Glutamatergic neuron (in vitro differentiated cells): ENCODE results near the gene NFIX. TPM values are rescaled to one million over a fixed set of nuclear protein-coding genes. Genes with fewer than 3 reads are reported as not detected.
"Not testable (repeated sequence)": the region's sequence is repeated elsewhere in the genome, so short reads cannot be mapped to it uniquely, and the experiment has no call there.

Experiments
- DNase-seq: peaks from one replicate; pipeline ENCODE4 v3.0.0; 2022
- H3K27ac Mint-ChIP-seq: one replicate; pipeline ENCODE4 v1.8.0; 2020; ENCODE audit warnings: mild to moderate bottlenecking, mixed read lengths, inconsistent platforms; ENCODE audit not compliant: unreplicated experiment
- H3K27me3 Mint-ChIP-seq: one replicate; pipeline ENCODE4 v1.8.0; 2020; ENCODE audit warnings: mild to moderate bottlenecking, moderate library complexity, mixed read lengths, inconsistent platforms; ENCODE audit not compliant: unreplicated experiment
- H3K36me3 Mint-ChIP-seq: one replicate; pipeline ENCODE4 v1.8.0; 2020; ENCODE audit warnings: mild to moderate bottlenecking, mixed read lengths, inconsistent platforms; ENCODE audit not compliant: unreplicated experiment
- H3K4me1 Mint-ChIP-seq: one replicate; pipeline ENCODE4 v1.8.0; 2020; ENCODE audit warnings: mild to moderate bottlenecking, low read depth, mixed read lengths, inconsistent platforms; ENCODE audit not compliant: unreplicated experiment
- H3K4me3 Mint-ChIP-seq: one replicate; pipeline ENCODE4 v1.8.0; 2020; ENCODE audit warnings: mild to moderate bottlenecking, mixed read lengths, inconsistent platforms; ENCODE audit not compliant: unreplicated experiment
- H3K9me3 Mint-ChIP-seq: one replicate; pipeline ENCODE4 v1.8.0; 2020; ENCODE audit warnings: mild to moderate bottlenecking, moderate library complexity, mixed read lengths, inconsistent platforms; ENCODE audit not compliant: unreplicated experiment
- total RNA-seq: library from RNA; stranded (reverse); fragmentation: NEBNext Ultra II Directional; extraction: Animal tissue kit (Norgen Biotek cat#: 25700); gene quantifications from one replicate; pipeline ENCODE4 v1.2.1, GENCODE V29; 2021; ENCODE audit not compliant: unreplicated experiment
- TF ChIP-seq, protein P1 (sequence below): fragments of 200-600 bp; sonication (generic); IDR thresholded peaks from one replicate; pipeline ENCODE4 v1.5.0; 2021; ENCODE audit not compliant: partially characterized antibody, unreplicated experiment

Gene NFIX
- total RNA-seq, 1 donor from 2014 or later = 2.4 TPM

DNA sequence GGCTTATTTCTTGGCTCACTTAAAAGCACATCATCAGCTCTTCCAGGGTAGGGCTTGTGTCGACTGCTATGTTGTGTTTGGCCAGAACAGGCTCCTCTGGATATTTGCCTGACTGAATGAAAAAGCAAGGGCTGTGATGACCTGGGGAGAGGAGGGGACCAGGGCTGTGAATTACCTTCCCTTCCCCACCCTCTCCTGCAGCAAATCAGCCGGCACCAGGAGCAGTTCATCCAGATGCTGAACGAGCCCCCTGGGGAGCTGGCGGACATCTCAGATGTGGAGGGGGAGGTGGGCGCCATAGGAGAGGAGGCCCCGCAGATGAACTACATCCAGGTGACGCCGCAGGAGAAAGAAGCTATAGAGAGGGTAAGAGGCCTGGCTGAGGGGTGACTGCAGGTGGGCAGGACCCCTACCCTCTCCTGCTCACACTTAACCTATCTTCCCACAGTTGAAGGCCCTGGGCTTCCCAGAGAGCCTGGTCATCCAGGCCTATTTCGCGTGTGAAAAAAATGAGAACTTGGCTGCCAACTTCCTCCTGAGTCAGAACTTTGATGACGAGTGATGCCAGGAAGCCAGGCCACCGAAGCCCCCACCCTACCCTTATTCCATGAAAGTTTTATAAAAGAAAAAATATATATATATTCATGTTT lies 42.7 kb upstream of the NFIX start:
- peak overlapping the region; percentile 47 for H3K4me3 Mint-ChIP-seq
- TF ChIP-seq, protein P1, sequence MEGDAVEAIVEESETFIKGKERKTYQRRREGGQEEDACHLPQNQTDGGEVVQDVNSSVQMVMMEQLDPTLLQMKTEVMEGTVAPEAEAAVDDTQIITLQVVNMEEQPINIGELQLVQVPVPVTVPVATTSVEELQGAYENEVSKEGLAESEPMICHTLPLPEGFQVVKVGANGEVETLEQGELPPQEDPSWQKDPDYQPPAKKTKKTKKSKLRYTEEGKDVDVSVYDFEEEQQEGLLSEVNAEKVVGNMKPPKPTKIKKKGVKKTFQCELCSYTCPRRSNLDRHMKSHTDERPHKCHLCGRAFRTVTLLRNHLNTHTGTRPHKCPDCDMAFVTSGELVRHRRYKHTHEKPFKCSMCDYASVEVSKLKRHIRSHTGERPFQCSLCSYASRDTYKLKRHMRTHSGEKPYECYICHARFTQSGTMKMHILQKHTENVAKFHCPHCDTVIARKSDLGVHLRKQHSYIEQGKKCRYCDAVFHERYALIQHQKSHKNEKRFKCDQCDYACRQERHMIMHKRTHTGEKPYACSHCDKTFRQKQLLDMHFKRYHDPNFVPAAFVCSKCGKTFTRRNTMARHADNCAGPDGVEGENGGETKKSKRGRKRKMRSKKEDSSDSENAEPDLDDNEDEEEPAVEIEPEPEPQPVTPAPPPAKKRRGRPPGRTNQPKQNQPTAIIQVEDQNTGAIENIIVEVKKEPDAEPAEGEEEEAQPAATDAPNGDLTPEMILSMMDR = no peak
- peak overlapping the region; percentile 87 for H3K27ac Mint-ChIP-seq
- no peak for DNase-seq
- H3K9me3 Mint-ChIP-seq = peaks cover 14% of the 10 kb centered on the region
- no peaks in the 10 kb centered on the region for H3K36me3 Mint-ChIP-seq
- H3K4me1 Mint-ChIP-seq = peaks cover 26% of the 10 kb centered on the region
- H3K27me3 Mint-ChIP-seq = peaks cover 12% of the 10 kb centered on the region

DNA sequence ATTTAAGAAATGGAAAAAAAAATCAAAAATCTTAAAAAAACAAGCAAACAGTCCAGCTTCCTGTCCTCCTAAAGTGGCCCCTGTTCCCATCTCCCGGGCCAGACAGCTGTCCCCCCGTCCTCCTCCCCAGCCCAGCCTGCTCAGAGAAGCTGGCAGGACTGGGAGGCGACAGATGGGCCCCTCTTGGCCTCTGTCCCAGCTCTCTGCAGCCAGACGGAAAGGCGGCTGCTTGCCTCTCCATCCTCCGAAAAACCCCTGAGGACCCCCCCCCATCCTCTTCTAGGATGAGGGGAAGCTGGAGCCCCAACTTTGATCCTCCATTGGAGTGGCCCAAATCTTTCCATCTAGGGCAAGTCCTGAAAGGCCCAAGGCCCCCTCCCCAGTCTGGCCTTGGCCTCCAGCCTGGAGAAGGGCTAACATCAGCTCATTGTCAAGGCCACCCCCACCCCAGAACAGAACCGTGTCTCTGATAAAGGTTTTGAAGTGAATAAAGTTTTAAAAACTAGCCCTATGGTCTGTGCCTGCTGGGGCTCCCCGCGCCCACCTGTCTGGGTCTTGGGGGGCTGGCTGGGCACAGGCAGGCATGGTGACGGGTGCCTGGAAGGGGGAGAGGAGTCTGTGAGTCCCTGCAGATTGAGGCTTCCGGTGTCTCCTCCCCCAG lies 42.0 kb upstream of the NFIX start:
- H3K4me1 Mint-ChIP-seq = peaks cover 23% of the 10 kb centered on the region
- peak overlapping the region; percentile 84 for H3K27ac Mint-ChIP-seq
- H3K9me3 Mint-ChIP-seq = peaks cover 12% of the 10 kb centered on the region
- H3K36me3 Mint-ChIP-seq = no peaks in the 10 kb centered on the region
- H3K27me3 Mint-ChIP-seq = peaks cover 10% of the 10 kb centered on the region
- no peak for DNase-seq
- peak overlapping the region; percentile 64 for H3K4me3 Mint-ChIP-seq
- TF ChIP-seq, protein P1 = no peak

GRCh38 chr19:12953799-12954611 lies 41.3 kb upstream of the NFIX start:
- peak overlapping the region; percentile 81 for H3K4me3 Mint-ChIP-seq

DNA sequence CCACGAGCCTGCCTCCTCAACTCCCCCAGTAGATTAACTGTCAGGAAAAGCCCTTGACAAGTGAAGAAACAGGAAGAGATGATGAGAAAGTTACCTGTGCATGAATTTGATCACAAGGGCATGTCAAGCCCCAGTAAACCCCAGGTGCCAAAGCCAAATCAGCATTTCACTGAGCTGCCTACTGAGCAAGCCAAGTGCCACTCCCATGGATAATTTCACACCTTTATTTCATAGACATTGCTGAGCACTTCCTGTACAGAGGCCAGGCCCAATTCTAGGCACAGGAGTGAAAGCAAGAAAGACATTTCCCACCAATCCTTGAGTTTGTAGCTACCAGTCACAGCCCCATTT lies 40.7 kb upstream of the NFIX start:
- TF ChIP-seq, protein P1 = no peak
- peaks cover 10% of the 10 kb centered on the region for H3K9me3 Mint-ChIP-seq
- H3K4me1 Mint-ChIP-seq = peaks cover 23% of the 10 kb centered on the region
- peaks cover 9% of the 10 kb centered on the region for H3K27me3 Mint-ChIP-seq
- DNase-seq = no peak
- peak overlapping the region; percentile 84 for H3K27ac Mint-ChIP-seq
- no peaks in the 10 kb centered on the region for H3K36me3 Mint-ChIP-seq
- peak overlapping the region; percentile 81 for H3K4me3 Mint-ChIP-seq

More at GRCh38 chr19:12953799-12954611, 41.3 kb upstream of the NFIX start:
- Mint-ChIP-seq H3K36me3 (no peaks in the 10 kb centered on the region), H3K27ac (peak overlapping the region; percentile 84), H3K27me3 (peaks cover 9% of the 10 kb centered on the region), H3K4me1 (peaks cover 23% of the 10 kb centered on the region), H3K9me3 (peaks cover 10% of the 10 kb centered on the region)
- DNase-seq = no peak
- TF ChIP-seq, protein P1 = no peak

DNA sequence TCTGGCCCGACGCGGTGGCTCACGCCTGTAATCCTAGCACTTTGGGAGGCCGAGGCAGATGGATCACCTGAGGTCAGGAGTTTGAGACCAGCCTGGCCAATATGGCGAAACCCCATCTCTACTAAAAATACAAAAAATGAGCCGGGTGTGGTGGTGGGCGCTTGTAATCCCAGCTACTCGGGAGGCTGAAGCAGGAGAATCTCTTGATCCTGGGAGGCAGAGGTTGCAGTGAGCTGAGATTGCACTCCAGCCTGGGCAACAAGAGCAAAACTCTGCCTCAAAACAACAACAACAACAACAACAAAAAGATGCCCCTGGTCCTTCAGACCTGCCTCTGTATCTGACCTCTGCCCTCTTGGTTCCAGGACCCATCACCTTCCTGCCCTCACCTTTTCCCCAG lies 39.7 kb upstream of the NFIX start:
- Mint-ChIP-seq H3K4me1 (peaks cover 23% of the 10 kb centered on the region), H3K27ac (peak overlapping the region; percentile 87), H3K4me3 (peak overlapping the region; percentile 95)
- H3K27me3 Mint-ChIP-seq, H3K36me3 Mint-ChIP-seq, DNase-seq, H3K9me3 Mint-ChIP-seq: not testable (repeated sequence)
